Spleen (tissue), 11 donors: ENCODE data around the gene CCNC. TPM values are rescaled to one million over a fixed set of nuclear protein-coding genes. Genes with fewer than 3 reads are reported as not detected.

Source experiments
- DNase-seq: peaks from one replicate; pipeline ENCODE4 v3.0.0-alpha.2; 2020
- H3K27ac ChIP-seq, 8 donors: fragments of 200-600 bp; sonication (generic) in 7 of 8; 1 replicate in 4 of 8; 2 replicates in 4 of 8; pipeline versions ENCODE4 v1.5.0 to v1.8.0; 2016 to 2021; ENCODE audit warnings: inconsistent platforms in 4 of 8, mild to moderate bottlenecking in 4 of 8, moderate library complexity in 1 of 8
- H3K27me3 ChIP-seq, 7 donors: fragments of 200-600 bp; sonication (generic) in 6 of 7; replicated peaks in 1 of 7; 1 replicate in 4 of 7; 2 replicates in 3 of 7; pipeline versions ENCODE4 v1.5.0 to v1.8.0; 2016 to 2021; ENCODE audit warnings: inconsistent platforms in 3 of 7, mild to moderate bottlenecking in 1 of 7
- H3K36me3 ChIP-seq, 6 donors: fragments of 200-600 bp; sonication (generic) in 5 of 6; 1 replicate in 4 of 6; 2 replicates in 2 of 6; pipeline versions ENCODE4 v1.5.0 to v1.8.0; 2016 to 2021; ENCODE audit warnings: inconsistent platforms in 2 of 6
- H3K4me1 ChIP-seq, 6 donors: fragments of 200-600 bp; sonication (generic) in 5 of 6; 1 replicate in 3 of 6; 2 replicates in 3 of 6; pipeline versions ENCODE4 v1.5.0 to v1.8.0; 2016 to 2021; ENCODE audit warnings: inconsistent platforms in 3 of 6
- H3K4me3 ChIP-seq, 8 donors: fragments of 200-600 bp; sonication (generic) in 7 of 8; 1 replicate in 4 of 8; 2 replicates in 4 of 8; pipeline versions ENCODE4 v1.5.0 to v1.8.0; 2016 to 2021; ENCODE audit warnings: inconsistent platforms in 4 of 8, mild to moderate bottlenecking in 4 of 8, moderate library complexity in 2 of 8
- H3K9me3 ChIP-seq, 8 donors: fragments of 200-600 bp; sonication (generic) in 7 of 8; 1 replicate in 4 of 8; 2 replicates in 4 of 8; pipeline versions ENCODE4 v1.5.0 to v1.8.0; 2016 to 2021; ENCODE audit warnings: inconsistent platforms in 4 of 8
- POLR2A ChIP-seq, 3 donors: fragments of 450-650 bp; IDR thresholded peaks; one replicate each; pipeline ENCODE4 v1.5.1; 2017; ENCODE audit warnings: antibody characterized with exemption in 3 of 3, mild to moderate bottlenecking in 1 of 3
- POLR2AphosphoS5 ChIP-seq, 3 donors: sonication (generic); formaldehyde crosslinking; IDR thresholded peaks; one replicate each; pipeline ENCODE4 v1.5.1; 2017; ENCODE audit warnings: antibody characterized with exemption in 3 of 3
- WGBS, 5 donors: extraction: QIAGEN DNeasy Blood & Tissue Kit in 3 of 5; methylation state at CpG; one replicate each; pipeline versions ENCODE4 v1.1.5 to v1.1.7; 2013 to 2018; 5-methylcytosine and 5-hydroxymethylcytosine counted together
- intact Hi-C: fragments of 100-400 bp; cut with DNase I; formaldehyde crosslinking; loops from one replicate; pipeline ENCODE4 v1.15.0; 2023; ENCODE audit warnings: low total_unique reads
- polyA plus RNA-seq, 3 donors: library from polyadenylated mRNA; stranded (reverse); fragments of 200-250 nt; gene quantifications; one replicate each; pipeline ENCODE4 v1.2.1, GENCODE V29; 2013
- total RNA-seq, 7 donors: library from RNA; depleted of rRNA in 3 of 7; stranded (reverse); fragments of >200 nt in 3 of 7; fragmentation: NEBNext Ultra II Directional in 4 of 7; extraction: Animal tissue kit (Norgen Biotek cat#: 25700) in 4 of 7; gene quantifications; one replicate each; pipeline versions ENCODE4 v1.1.0 to v1.2.1, GENCODE V29; 2016 to 2021
- TF ChIP-seq, protein P1 (sequence below), 11 experiments: fragments of 200-600 bp in 7 of 11; fragments of 450-650 bp in 4 of 11; sonication (generic) in 4 of 11; IDR thresholded peaks in 8 of 11; conservative IDR thresholded peaks in 3 of 11; 1 replicate in 7 of 11; 2 replicates in 4 of 11; pipeline versions ENCODE4 v1.4.0 to v1.8.0; 2016 to 2021; ENCODE audit warnings: antibody characterized with exemption in 11 of 11, inconsistent platforms in 4 of 11, mild to moderate bottlenecking in 1 of 11
- donor health status: healthy with polysubstance abuse.
- donor health status: DM: no; HTN: no; CAD: no; lungs with moderate emphysema.
- donor health status: DM: no; HTN: no; CAD: no.
- donor health status: Bipolar disorder and iron deficiency.
- donor health status: healthy.
- donor health status: DM: no; HTN: no; CAD: no.
- donor health status: DM: yes; HTN: yes; CAD: no.

The CCNC gene
- total and polyA plus RNA-seq, 10 donors = 28.8 to 66.0 (median 43.6) TPM

DNA sequence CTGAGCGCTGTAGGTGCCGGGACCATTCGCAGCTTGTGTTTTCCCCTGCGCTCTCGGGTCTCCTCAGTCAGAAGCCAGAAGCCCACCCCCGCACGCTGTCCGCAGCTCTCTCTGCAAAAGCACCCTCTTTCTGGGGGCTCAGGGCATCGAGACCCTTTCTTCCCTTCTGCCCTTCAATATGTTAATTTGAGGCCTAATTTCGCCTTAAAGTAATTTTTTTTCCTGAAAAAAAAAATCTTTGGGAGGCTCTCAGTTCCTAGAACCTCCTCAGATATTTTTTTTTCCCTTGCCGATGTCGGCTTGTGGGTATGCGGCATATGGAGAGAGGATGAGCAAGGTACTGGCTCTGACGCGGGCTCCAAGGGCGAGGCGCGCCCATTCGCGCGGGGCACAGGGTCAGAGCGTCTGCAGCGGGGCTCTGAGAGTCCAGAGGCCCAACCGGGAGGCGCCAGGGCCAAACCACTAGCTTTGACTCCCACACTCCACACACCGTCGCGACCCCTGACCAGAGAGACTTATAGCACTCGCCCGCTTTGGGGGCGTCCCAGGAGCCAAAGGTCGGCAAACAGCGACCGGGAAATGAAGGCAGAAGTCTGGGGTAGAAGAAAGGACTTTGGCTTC lies 39.1 kb upstream of the CCNC start:
- Histone ChIP-seq H3K36me3 (no peaks in the 10 kb centered on the region), H3K9me3 (no peaks in the 10 kb centered on the region), H3K27me3 (peaks cover 33 to 100% (median 100%) of the 10 kb centered on the region in 7 donors), H3K4me3 (peak overlapping the region in 1 of 8 donors; percentile 2), H3K4me1 (peaks cover 17 to 56% (median 38%) of the 10 kb centered on the region in 6 donors), H3K27ac (no peak overlapping the region)
- 7 to 18% (median 9%) methylated on average over 31 to 34 of the region's 34 CpGs for WGBS, 5 donors
- TF ChIP-seq, protein P1, sequence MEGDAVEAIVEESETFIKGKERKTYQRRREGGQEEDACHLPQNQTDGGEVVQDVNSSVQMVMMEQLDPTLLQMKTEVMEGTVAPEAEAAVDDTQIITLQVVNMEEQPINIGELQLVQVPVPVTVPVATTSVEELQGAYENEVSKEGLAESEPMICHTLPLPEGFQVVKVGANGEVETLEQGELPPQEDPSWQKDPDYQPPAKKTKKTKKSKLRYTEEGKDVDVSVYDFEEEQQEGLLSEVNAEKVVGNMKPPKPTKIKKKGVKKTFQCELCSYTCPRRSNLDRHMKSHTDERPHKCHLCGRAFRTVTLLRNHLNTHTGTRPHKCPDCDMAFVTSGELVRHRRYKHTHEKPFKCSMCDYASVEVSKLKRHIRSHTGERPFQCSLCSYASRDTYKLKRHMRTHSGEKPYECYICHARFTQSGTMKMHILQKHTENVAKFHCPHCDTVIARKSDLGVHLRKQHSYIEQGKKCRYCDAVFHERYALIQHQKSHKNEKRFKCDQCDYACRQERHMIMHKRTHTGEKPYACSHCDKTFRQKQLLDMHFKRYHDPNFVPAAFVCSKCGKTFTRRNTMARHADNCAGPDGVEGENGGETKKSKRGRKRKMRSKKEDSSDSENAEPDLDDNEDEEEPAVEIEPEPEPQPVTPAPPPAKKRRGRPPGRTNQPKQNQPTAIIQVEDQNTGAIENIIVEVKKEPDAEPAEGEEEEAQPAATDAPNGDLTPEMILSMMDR (IDR thresholded peaks at IDR 0.05 in 8 of 11, conservative IDR thresholded peaks at IDR 0.05 in 3 of 11) = no peak
- TF ChIP-seq POLR2A (IDR thresholded peaks at IDR 0.05) (no peak), POLR2AphosphoS5 (IDR thresholded peaks at IDR 0.05) (no peak)
- intact Hi-C loops = no loop called here
- DNase-seq = no peak

DNA sequence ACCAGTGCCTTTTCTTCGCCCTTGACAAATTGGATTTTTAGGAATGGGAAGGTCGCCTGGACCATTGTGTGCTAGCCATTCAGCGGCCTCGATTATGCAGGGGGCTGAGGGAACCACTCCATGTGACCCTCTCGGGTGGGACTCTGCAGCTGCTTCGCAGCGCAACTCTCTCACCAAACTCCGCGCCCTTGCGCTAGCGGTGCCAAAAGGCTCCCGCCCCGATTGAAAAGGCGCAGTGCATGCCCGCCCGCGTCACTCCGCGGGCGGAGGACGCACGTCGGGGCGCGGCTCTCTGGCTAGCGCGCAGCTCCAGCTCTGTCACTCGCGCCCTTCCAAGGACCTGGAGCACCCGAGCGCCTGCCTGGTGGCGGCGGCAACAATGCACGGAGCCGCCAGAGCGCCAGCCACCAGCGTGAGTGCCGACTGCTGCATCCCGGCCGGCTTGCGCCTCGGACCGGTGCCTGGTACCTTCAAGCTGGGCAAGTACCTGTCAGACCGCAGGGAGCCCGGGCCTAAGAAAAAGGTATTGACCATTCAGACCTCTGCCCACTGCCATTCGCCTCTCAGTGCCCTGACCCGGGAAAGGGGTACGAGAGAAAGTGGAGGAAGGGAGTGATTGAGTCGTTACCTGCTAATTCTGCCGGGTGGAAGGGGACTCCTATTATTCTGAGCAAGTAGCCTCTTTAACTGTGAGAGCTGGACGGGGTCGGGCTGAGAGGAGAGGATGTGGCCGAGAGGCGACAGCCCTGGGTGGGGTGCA lies 38.4 kb upstream of the CCNC start, which contains the start of gene PRDM13:
Gene PRDM13 (plus strand): TSS at position 178 of the 760 bp plus-strand sequence. CDS start 202 bp downstream, at position 380.
- Histone ChIP-seq H3K9me3 (no peaks in the 10 kb centered on the region), H3K27me3 (peaks cover 35 to 100% (median 100%) of the 10 kb centered on the region in 7 donors), H3K4me3 (peak within 1 kb of the TSS in 1 of 8 donors; percentile 8), H3K27ac (no peak within 1 kb of the TSS), H3K36me3 (no peaks in the 10 kb centered on the region), H3K4me1 (peaks cover 17 to 58% (median 39%) of the 10 kb centered on the region in 6 donors)
- TF ChIP-seq, protein P1 (IDR thresholded peaks at IDR 0.05 in 8 of 11, conservative IDR thresholded peaks at IDR 0.05 in 3 of 11) = no peak
- no peak for TF ChIP-seq POLR2AphosphoS5 (IDR thresholded peaks at IDR 0.05)
- no peak for TF ChIP-seq POLR2A (IDR thresholded peaks at IDR 0.05)
- WGBS, 5 donors = 6 to 8% (median 8%) methylated on average over 26 to 54 of the region's 54 CpGs
- DNase-seq = no peak
- intact Hi-C loops = no loop called here

DNA sequence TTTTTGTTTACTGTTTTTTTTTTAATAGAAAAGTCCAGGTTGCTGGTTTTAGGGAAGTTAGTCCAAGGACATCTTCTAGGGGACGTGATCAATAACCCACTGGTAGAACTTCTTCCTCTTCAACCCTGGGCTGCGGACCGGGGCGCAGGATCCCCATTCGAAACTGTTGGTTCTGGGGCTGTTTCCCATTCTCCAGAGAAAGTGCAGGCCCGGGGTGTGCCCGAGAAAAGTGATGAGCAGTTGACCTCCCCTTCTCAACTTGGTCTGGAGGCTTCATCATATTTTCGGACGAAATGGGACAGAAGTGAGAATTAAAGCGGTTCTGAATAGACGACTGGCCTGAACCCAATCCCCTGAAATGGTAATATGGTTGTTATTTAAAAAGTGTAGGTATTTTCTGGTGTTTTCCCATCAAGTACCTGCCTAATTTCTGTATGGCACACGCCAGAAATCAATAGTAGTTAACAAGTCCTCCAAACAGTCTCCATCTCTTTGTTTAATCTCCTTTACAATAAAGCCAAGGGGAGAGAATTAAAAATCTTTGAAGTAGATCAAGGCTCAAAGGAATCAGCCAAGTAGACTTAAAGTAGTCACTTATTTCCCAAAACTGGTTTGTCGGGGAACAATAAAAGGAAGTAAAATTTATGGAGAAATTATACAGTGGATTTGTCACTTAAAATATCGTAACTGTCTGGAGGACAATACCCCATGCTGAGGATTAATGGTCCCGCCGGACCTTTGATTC lies 37.6 kb upstream of the CCNC start:
- Histone ChIP-seq H3K36me3 (no peaks in the 10 kb centered on the region), H3K27me3 (peaks cover 35 to 100% (median 98%) of the 10 kb centered on the region in 7 donors), H3K27ac (no peak overlapping the region), H3K9me3 (no peaks in the 10 kb centered on the region), H3K4me1 (peaks cover 17 to 58% (median 39%) of the 10 kb centered on the region in 6 donors), H3K4me3 (no peak overlapping the region)
- WGBS, 5 donors = 12 to 22% (median 15%) methylated on average over 16 of the region's 16 CpGs
- intact Hi-C loops = no loop called here
- DNase-seq = no peak
- TF ChIP-seq POLR2AphosphoS5 (IDR thresholded peaks at IDR 0.05) = no peak
- TF ChIP-seq POLR2A (IDR thresholded peaks at IDR 0.05) = no peak
- TF ChIP-seq, protein P1 (IDR thresholded peaks at IDR 0.05 in 8 of 11, conservative IDR thresholded peaks at IDR 0.05 in 3 of 11) = no peak
